Islet of Langerhans (tissue), 1 donor: ENCODE results near the gene RTL1.

Source experiments
- FAIRE-seq: peaks from one replicate; lab custom pipeline; 2011; peaks lifted over from hg19 to GRCh38; lab: Jason Lieb, UNC

The RTL1 gene

DNA sequence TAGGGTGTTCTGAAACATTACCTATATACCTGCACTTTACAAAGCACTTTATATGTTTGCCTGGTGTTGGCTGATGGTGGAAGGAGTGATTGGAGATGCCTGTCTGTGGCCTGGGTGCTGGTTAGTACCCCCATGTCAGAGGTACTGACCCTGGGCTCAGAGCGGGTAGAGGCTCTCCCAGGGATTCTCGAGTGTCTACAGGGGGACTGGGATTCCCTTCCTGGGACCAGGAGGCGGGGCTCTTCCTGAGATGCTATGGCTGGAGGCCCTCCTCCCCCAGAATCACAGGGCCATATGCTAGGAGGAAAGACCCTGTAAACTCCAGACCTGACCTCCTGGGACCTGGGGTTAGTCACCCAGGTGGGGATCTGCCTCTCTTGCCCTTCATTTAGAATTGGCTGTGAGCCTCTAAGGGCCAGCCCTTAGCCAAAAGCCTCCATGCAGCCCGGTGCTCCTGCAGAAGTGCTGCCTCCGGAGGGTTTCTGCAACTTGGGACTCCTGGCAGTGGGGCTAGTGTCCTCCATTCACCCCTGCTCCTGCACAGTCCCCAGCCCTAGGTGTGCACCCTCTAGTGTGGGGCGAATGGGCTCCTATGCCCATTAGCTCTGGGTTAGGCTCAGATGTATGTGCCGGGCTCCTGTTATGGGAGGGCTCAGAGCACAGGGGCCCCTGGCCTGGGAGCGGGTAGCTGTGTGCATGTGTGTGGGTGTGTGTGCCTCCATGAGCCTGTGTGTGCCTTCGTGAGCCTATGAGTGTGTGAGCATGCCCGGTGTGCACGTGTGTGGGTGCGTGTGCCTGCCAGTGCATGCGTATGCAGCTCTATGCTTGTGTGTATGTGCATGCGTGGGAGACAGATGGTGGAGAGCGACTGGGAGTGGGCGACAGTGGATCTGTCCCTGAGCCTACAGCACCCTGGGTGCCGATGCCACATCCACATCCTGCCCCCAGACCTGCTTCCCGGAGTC lies 36.6 kb downstream of the RTL1 start:
- no peak for FAIRE-seq

- FAIRE-seq, result no peak
Measured at GRCh38 chr14:100865682-100866591, 37.6 kb downstream of the RTL1 start.

DNA sequence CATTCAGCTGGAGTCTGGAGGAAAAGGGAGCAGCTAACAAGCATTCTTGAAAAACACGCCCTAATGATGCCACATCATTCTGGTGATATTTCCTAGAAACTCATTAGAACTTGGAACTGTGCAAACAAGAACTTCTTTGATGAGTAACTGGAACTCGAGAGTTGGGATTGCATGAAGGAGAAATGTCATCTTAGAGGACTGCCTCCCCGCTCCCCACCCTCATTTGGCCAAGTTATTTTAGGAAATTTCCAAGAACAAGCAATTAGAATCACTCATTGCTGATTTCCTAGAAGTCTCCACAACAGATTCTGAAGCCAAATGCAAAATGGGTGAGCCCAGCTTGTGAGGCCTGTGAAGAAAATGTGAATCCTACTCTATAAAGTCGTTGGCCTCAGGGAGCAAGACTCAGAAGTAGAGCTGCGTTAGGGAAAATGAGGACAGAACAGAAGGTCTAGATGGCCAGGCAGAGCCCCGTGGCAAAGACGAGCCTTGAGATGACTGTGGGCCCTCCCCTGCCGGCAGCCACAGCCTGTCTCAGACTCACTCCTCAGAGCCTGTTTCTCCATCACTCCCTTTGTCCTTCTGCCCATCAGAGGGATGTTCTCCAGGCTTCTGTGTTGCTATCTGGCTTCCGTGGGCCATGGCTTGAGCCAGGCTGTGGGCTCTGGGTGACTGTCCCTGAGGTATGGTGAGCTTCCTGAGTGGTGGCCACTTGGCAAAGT lies 38.4 kb downstream of the RTL1 start:
- FAIRE-seq, result no peak

DNA sequence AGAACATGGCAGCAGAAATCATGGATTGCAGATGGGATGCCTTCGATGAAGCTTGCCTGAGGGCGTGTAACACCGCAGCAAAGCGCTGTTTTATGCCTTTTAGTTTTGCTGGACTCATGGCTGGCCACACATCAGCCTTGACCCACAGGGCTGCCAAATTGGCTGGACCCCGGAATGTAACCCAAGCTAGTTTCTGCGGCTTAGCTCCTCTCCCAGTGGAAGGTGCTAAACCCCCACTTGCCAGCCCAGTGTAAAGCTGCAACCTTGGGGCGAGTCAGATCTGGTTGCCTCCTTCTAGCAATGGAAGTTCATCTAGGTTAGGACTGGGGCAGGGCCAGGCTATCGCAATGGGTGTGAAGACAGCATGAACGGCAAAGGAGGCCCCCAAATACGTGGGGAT lies 39.3 kb downstream of the RTL1 start:
- no peak for FAIRE-seq

DNA sequence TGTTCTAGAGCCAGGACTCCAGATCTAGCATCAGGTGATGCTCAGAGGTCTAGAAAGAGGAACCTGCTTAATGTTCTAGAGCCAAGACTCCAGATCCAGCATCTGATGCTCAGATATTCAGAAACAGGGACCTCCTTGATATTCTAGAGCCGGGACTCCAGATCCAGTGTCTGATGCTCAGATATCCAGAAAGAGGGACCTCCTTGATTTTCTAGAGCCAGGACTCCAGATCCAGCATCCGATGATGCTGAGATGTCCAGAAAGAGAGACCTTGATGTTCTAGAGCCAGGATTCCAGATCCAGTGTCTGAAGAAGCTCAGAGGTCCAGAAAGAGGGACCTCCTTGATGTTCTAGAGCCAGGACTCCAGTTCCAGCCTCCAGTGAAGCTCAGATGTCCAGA lies 40.7 kb downstream of the RTL1 start:
- no peak for FAIRE-seq

DNA sequence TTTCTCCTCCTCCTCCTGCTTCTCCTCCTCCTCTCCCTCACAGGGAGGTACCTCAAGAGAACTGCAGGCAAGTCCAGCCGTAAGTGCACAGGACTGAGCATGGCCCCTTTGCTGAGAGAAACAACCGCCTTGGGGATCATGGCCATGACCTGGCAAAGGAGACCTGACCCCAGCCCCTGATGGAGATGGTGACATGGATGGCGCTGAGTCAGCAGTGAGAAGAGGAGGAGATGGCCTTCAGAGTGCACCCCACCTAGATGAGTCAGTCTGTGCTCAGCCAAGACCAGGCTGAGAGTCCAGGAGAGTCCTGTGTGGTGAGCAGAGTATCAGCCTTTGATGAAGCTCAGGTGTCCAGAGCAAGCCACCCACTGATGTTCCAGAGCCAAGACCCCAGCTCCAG lies 41.2 kb downstream of the RTL1 start:
- no peak for FAIRE-seq

DNA sequence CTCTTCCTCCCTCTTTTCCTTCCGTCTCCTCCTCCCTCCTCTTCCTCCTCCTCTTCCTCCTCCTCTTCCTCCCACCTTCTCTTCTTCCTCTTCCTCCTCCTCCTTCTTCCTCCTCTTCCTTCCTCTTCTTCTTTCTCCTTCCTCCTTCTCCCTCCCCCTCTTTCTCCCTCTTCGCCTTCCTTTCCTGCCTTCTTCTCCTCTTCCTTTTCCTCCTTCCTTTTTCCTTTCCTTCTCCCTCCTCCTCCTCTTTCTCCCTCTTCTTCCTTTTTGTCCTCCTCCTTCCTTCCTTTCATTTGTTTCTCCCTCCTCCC lies 41.6 kb downstream of the RTL1 start:
- no peak for FAIRE-seq

DNA sequence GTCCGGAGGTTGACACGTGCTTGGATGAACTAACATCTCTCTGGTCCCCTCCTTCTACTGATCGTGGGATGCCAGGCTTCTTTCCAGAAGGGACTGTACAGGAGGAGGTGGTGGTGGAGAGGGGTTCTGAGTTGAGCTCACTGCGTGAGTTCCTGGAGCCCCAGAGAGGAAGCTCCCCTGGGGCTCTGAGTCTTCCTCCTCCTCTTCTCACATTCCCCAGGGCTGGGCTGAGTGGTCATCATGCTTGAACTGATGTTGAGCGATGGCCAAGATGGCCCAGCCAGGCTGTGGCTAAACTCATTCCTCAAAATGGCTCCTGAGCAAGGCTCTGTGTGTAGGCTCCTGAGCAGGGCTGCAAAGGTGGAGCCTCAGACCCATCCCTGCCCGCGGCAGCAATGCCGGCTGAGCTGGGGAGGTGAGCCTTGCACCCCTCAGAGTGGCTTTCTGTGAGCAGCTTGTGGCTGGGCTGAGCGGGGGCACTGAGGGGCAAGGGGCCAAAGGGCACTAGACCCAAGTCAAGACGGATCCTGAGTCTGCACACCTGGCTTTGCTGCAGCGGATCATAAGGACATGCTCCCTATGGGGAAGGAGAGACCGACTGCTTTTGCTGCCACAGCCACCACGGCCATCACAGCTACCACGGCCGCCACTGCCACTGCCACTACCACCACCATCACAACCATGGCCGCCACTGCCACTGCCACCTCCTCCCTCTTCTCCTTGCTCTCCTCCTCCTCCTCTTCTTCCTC lies 42.2 kb downstream of the RTL1 start:
- no peak for FAIRE-seq

DNA sequence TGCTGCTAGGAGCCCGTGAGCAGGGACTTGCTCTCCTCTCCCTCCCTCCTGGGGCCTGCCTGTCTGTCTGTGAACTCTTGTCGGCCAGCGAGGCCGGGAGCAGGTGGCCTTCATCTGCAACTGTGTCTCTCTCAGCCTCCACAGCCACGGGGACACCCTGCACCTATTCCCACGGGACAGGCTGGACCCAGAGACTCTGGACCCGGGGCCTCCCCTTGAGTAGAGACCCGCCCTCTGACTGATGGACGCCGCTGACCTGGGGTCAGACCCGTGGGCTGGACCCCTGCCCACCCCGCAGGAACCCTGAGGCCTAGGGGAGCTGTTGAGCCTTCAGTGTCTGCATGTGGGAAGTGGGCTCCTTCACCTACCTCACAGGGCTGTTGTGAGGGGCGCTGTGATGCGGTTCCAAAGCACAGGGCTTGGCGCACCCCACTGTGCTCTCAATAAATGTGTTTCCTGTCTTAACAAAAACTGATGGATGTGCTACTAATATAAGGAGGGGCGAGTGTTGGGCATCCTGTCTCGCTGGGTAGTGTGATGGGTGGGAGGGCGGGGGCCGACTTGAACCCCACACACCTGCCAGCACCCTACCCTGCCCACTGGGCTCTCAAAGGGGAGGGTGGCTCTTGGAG lies 42.9 kb downstream of the RTL1 start:
- no peak for FAIRE-seq

- no peak for FAIRE-seq
Measured at GRCh38 chr14:100859781-100860180, 43.7 kb downstream of the RTL1 start.

DNA sequence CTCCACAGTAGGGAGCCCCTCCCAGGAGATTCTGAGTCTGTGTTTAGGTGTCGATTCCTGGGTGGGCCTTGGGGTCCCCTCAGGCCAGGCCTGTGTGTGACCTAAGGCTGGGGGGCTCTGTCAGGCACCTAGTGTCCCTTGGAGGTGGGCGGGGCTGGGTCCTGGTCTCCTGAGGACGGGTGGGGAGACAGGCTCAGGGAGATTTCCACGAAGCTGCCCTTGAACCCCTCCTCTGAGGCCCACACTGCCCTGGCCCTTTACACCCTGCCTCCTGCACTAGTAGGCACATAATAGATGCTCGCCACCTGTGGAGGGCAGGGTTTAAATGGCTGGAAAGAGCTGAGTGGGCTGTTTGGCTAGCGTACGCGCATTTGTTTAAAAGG lies 44.7 kb downstream of the RTL1 start:
- FAIRE-seq, result no peak

DNA sequence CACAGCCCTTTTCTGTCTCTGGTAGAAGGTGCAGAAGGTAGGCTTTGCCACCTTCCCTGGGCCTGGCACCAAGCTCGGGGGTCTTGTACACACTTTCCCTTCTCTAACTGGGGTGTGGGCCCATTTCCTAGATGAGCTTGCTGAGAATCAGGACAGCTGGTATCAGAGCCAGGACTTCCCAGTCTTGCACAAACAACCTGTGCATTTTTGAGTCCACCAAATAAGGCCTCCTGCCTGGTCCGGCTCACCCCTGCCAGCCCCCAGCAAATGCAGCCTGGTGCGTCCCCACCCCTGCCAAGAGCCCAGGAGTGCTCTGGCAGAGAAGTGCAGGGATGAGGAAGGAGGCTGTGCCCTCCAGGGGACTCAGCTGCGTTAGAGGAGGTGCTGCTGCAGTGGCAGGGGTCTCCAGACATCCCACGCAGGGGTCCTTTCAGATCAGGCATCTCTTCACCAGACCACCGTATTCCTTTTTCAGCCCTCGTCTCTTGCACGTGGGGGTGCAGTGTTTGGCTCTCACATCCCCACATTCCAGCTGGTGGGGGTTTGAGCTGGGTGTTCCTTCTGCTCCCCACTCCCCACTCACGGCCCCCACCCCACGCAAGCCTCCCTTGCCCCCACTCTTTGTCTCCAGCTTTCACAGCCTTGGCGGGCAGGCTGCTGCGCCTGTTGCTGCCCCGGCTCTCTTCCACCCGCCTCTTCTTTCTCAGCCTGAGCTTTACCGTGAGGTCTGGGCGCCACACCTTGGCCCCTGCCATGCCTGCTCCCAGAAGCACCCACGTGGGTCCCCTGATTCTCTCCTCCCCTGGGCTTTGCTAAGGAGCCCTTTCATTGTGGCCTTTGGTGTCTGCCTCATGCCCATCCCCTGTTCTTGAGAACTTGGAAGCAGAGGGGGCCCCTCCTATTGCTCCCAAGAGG lies 45.3 kb downstream of the RTL1 start:
- no peak for FAIRE-seq

DNA sequence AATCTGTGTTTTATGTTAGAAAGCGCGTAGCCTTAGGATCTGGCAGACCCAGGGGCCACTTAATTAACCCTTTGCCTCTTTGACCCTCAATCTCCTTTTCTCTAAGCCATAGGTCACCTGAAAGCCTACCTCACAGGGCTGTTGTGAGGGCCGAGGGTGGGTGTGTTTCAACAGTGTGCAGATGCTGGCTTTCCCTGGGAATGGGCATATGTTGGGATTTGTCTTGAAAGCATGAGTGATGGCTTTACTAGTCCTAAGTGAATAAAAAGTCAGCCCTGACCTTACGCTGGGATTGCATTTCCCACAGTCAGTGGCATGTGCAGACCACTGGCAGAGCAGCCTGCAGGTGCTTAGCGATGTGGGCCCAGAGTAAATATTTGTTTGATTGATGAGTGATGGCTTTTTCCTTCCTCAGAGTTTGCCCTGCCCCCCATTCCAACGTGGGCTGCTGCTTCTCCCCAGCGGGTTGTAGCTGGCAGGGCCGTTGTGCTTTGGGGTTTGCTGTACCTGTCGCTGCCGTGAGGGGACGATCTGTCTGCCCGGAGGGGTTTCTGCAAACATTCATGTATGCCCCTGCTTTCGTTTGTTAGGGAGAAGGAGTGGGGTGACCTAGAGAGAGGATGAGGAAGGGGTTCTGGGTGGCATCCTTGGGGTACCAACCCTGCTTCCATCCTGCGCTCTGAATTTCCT lies 46.1 kb downstream of the RTL1 start:
- FAIRE-seq, result no peak

DNA sequence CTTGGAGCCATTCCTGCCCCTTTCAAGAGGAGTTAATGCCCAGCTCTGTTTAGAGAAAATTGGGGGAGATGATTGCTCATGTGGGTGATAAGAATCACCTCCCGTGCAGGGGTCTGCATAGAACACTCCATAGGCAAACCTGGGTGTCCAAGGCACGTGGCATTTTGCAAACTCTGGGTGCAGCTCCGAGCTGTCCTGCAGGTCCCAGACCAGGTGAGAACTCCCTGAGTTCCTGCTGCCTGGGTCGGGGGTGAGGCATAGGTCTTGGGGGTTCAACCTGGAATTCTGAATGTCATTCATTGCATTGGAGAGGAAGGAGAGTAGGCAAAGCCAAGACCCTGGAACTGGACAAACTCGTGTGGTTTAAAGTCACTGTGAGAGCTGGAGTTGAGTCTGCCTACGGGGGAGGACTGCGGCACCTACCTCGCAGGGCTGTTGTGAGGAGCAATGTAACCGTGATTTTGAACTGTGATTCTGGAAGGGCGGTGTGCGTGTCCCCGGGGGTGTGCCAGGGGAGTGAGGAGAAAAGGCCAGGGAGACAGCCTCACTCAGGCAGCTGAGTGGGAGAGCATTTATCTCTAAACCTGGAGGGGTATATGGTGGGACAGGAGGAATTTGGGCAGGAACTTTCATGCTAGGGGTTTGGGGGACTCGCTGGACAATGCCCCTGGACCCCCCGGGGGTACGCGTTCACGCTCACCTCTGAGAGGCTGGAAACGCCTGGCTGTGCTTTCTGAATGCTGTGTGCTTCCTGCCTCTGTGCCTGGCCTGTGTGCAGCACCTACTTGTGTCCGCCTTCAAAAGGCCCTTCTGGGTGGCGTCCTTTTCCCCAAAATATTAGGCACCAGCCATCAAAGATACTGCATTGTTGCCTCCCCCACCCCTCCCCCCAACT lies 47.2 kb downstream of the RTL1 start:
- no peak for FAIRE-seq

- no peak for FAIRE-seq
Measured at GRCh38 chr14:100855256-100855930, 48.1 kb downstream of the RTL1 start.

- no peak for FAIRE-seq
Measured at GRCh38 chr14:100854435-100854834, 49.1 kb downstream of the RTL1 start.

GRCh38 chr14:100851946-100852620 lies 51.4 kb downstream of the RTL1 start:
- no peak for FAIRE-seq

DNA sequence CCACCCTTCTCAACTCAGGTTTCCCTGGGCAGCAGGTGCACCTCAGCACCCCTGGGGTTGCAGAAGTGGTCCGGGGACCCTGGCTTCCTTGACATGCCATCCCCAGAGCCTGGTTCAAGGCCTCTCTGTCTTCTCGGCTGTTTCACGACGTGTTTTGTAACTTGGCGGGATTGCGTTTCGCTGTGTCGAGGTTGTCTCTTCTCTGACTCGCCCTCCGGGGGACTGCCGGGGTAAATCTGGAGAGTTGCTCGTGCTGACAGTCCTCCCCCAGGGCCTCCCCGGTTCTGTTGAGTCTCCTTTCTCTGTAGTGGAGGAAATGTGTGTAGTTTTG lies 52.0 kb downstream of the RTL1 start:
- no peak for FAIRE-seq
